HepG2 (cell line): ENCODE data around the gene KLHDC4. TPM values are rescaled to one million over a fixed set of nuclear protein-coding genes. Genes with fewer than 3 reads are reported as not detected.

Source experiments
- ATAC-seq: fragments of 200-7000 bp; cut with Tn5 transposase; 3 replicates; pipeline ENCODE4 v1.9.1; 2020; ENCODE audit warnings: mild to moderate bottlenecking, moderate library complexity
- BruUV-seq: library from RNA; stranded (reverse); fragments of 400-500 nt; replicated peaks from 2 replicates; lab custom pipeline; 2021; lab: Mats Ljungman, UMichigan
- CTCF ChIA-PET: fragments of 300-600 bp; formaldehyde crosslinking; extraction: SDS; loops from one replicate; lab custom pipeline; 2021; ENCODE audit warnings: low total read pairs, inconsistent platforms, low intra/inter-chr PET ratio; lab: Yijun Ruan, JAX
- POLR2A ChIA-PET: fragments of 350-600 bp; sonication (Branson Sonifier 250); formaldehyde crosslinking; loops from one replicate; lab custom pipeline; 2020; ENCODE audit warnings: antibody characterized with exemption, inconsistent platforms; lab: Yijun Ruan, JAX
- DNase-seq: peaks from one replicate; pipeline ENCODE4 v3.0.0-alpha.2; 2015; ENCODE audit warnings: low spot score
- FAIRE-seq: peaks from 3 replicates; lab custom pipeline; 2011; peaks lifted over from hg19 to GRCh38; lab: Jason Lieb, UNC
- H2AFZ ChIP-seq: one replicate; pipeline ENCODE4 v1.6.1; 2011; ENCODE audit warnings: low read length, inconsistent platforms
- H3K27ac ChIP-seq: fragments of 300-600 bp; 3 replicates; pipeline ENCODE4 v1.8.0; 2011; ENCODE audit warnings: mixed run types, mild to moderate bottlenecking, mixed read lengths, low read length, inconsistent platforms; ENCODE audit not compliant: insufficient read depth; ENCODE audit errors: extremely low read length
- H3K27me3 ChIP-seq, 2 experiments: fragments of 200-600 bp in 1 of 2; 2 replicates in 1 of 2; 3 replicates in 1 of 2; pipeline versions ENCODE4 v1.6.0 to v1.8.0; 2011; ENCODE audit warnings: low read length in 2 of 2, mild to moderate bottlenecking in 2 of 2, moderate library complexity in 2 of 2, inconsistent platforms in 1 of 2; ENCODE audit not compliant: insufficient read depth in 2 of 2, control insufficient read depth in 1 of 2
- H3K36me3 ChIP-seq, 2 experiments: fragments of 200-600 bp in 1 of 2; replicated peaks in 1 of 2; 2 replicates in 1 of 2; 3 replicates in 1 of 2; pipeline versions ENCODE4 v1.5.1 to v1.8.0; 2011; ENCODE audit warnings: low read length in 2 of 2, inconsistent platforms in 1 of 2; ENCODE audit not compliant: insufficient read depth in 2 of 2, control insufficient read depth in 1 of 2
- H3K4me1 ChIP-seq: 2 replicates; pipeline ENCODE4 v1.5.1; 2012; ENCODE audit warnings: low read length, inconsistent platforms; ENCODE audit not compliant: insufficient read depth
- H3K4me2 ChIP-seq: 2 replicates; pipeline ENCODE4 v1.6.0; 2011; ENCODE audit warnings: low read depth, low read length, inconsistent platforms
- H3K4me3 ChIP-seq, 3 experiments: fragments of 200-600 bp in 1 of 3; sonication (generic), shearing (Covaris generic) in 1 of 3; replicated peaks in 1 of 3; 2 replicates each; pipeline ENCODE4 v1.5.1; 2011 to 2016; ENCODE audit warnings: low read length in 3 of 3, inconsistent platforms in 2 of 3, low read depth in 2 of 3, mild to moderate bottlenecking in 2 of 3, control low read depth in 1 of 3, mixed read lengths in 1 of 3; ENCODE audit not compliant: insufficient read depth in 1 of 3
- H3K79me2 ChIP-seq: one replicate; pipeline ENCODE4 v1.6.1; 2011; ENCODE audit warnings: low read length, inconsistent platforms; ENCODE audit not compliant: insufficient read depth
- H3K9ac ChIP-seq: 2 replicates; pipeline ENCODE4 v1.6.0; 2011; ENCODE audit warnings: mild to moderate bottlenecking, low read depth, low read length, inconsistent platforms; ENCODE audit not compliant: insufficient read depth
- H3K9me3 ChIP-seq: 2 replicates; pipeline ENCODE4 v1.5.1; 2012; ENCODE audit warnings: mild to moderate bottlenecking, low read length
- H4K20me1 ChIP-seq: 2 replicates; pipeline ENCODE4 v1.6.0; 2011; ENCODE audit warnings: inconsistent platforms, mild to moderate bottlenecking, low read length, moderate library complexity; ENCODE audit not compliant: insufficient read depth
- CTCF ChIP-seq: sonication (generic); formaldehyde crosslinking; IDR thresholded peaks from 2 replicates; pipeline ENCODE4 v1.5.0; 2020; ENCODE audit warnings: mild to moderate bottlenecking, missing genetic modification reagents, moderate library complexity
- ETS1 ChIP-seq: sonication (generic); formaldehyde crosslinking; IDR thresholded peaks from 2 replicates; pipeline ENCODE4 v1.4.0; 2020; ENCODE audit warnings: missing genetic modification reagents
- MIER3 ChIP-seq: IDR thresholded peaks from 2 replicates; pipeline ENCODE4 v1.6.1; 2016; ENCODE audit warnings: missing compliant biosample characterization, borderline replicate concordance
- STAG1 ChIP-seq: sonication (generic); formaldehyde crosslinking; IDR thresholded peaks from 2 replicates; pipeline ENCODE4 v1.4.0; 2020; ENCODE audit warnings: missing genetic modification reagents
- ZNF530 ChIP-seq: sonication (generic); formaldehyde crosslinking; IDR thresholded peaks from 2 replicates; pipeline ENCODE4 v1.5.0; 2020; ENCODE audit warnings: low read depth, mild to moderate bottlenecking, missing genetic modification reagents
- ZNF710 ChIP-seq: sonication (generic); formaldehyde crosslinking; IDR thresholded peaks from 2 replicates; pipeline ENCODE4 v1.5.0; 2020; ENCODE audit warnings: mild to moderate bottlenecking, missing genetic modification reagents, borderline replicate concordance
- ZNF850 ChIP-seq: sonication (generic); formaldehyde crosslinking; conservative IDR thresholded peaks from 2 replicates; pipeline ENCODE4 v1.9.0; 2021; ENCODE audit warnings: mild to moderate bottlenecking, missing genetic modification reagents
- WGBS: methylation state at CpG from one replicate; pipeline ENCODE4 v1.1.6; 2017; ENCODE audit warnings: low lambda C conversion rate; 5-methylcytosine and 5-hydroxymethylcytosine counted together
- in situ Hi-C: cut with HindIII; loops from 2 replicates; pipeline ENCODE4 v1.10.0; 2017; ENCODE audit warnings: low pct_unique_long_range_greater_than_20kb; ENCODE audit not compliant: extremely low pct_ligation_motif_present
- intact Hi-C: fragments of 100-400 bp; cut with micrococcal nuclease; formaldehyde crosslinking; loops from one replicate; pipeline ENCODE4 v1.10.0; 2022; ENCODE audit not compliant: unreplicated experiment
- polyA plus RNA-seq, 8 experiments: library from polyadenylated mRNA; depleted of rRNA in 3 of 8; stranded (reverse) in 7 of 8; unstranded in 1 of 8; fragments of >200 nt; fragmentation: Illumina TruSeq in 4 of 8; extraction: Trizol in 4 of 8; gene quantifications; 2 replicates each; pipeline versions ENCODE4 v1.2.1 to v1.2.3, GENCODE V29; 2011 to 2016; ENCODE audit warnings: low read depth in 4 of 8, missing spikeins in 1 of 8, mixed read lengths in 1 of 8; ENCODE audit not compliant: insufficient read depth in 1 of 8
- total RNA-seq, 5 experiments: library from RNA; depleted of rRNA; stranded (reverse); fragments of >200 nt; fragmentation: Illumina TruSeq; extraction: Trizol; gene quantifications; 2 replicates each; pipeline ENCODE4 v1.2.3, GENCODE V29; 2016; ENCODE audit warnings: low read depth in 1 of 5

KLHDC4 gene
- total and polyA plus RNA-seq, 2 of the 13 experiments (the other 11 are each of a cell fraction or from before 2014, with no cell fraction given) = 18.7 to 31.8 TPM

GRCh38 chr16:87747626-87748414 lies 18.0 kb downstream of the KLHDC4 start:
- TF ChIP-seq MIER3 (CRISPR knock-in tag) (no peak), STAG1 (peak; percentile 24), ETS1 (no peak), ZNF530 (no peak), ZNF850 (CRISPR knock-in tag) (no peak), ZNF710 (CRISPR knock-in tag) (no peak), CTCF (CRISPR knock-in tag) (peak; percentile 15; the same call in 1 of the 2 replicates)
- no TSS peak for BruUV-seq
- H3K9ac ChIP-seq = no peak overlapping the region

More at GRCh38 chr16:87747626-87748414, 18.0 kb downstream of the KLHDC4 start:
- Histone ChIP-seq H3K9me3 (no peaks in the 10 kb centered on the region), H3K4me3 (no peak overlapping the region), H3K79me2 (peaks cover 7% of the 10 kb centered on the region), H2AFZ (no peak overlapping the region), H3K4me1 (no peaks in the 10 kb centered on the region), H3K27ac (no peak overlapping the region), H4K20me1 (peaks cover 5% of the 10 kb centered on the region; the same call in 1 of the 2 replicates), H3K27me3 (no peaks in the 10 kb centered on the region), H3K4me2 (no peak overlapping the region), H3K36me3 (peaks cover 45 to 72% of the 10 kb centered on the region in 2 experiments)
- WGBS = 90% methylated on average over 16 of the region's 22 CpGs
- intact Hi-C loops = no loop called here
- in situ Hi-C loops = no loop called here
- CTCF ChIA-PET = no interaction called here
- ATAC-seq (peak; percentile 61), DNase-seq (no peak), FAIRE-seq (no peak)
- POLR2A ChIA-PET = interaction anchor here (1.5 kb wide), 1 partner anchor 18 kb away, joined by 5 read pairs; the partner anchor contains the start of gene KLHDC4
